ENCODE data around the gene PPIL3. TPM values are rescaled to one million over a fixed set of nuclear protein-coding genes. Genes with fewer than 3 reads are reported as not detected.

PPIL3 gene
- total RNA-seq, 1 donor from 2014 or later = 22.5 TPM

- DNase-seq (ENCODE audit: low read depth in 2 of 2) = no peak
Observed at GRCh38 chr2:200861617-200862155, 27.2 kb downstream of the PPIL3 start.

GRCh38 chr2:200860092-200860795, 28.6 kb downstream of the PPIL3 start:
- DNase-seq (ENCODE audit: low read depth in 2 of 2) = peak in 1 of 2 donors; percentile 57

- DNase-seq (ENCODE audit: low read depth in 2 of 2) = no peak
Observed at GRCh38 chr2:200856806-200857205, 32.1 kb downstream of the PPIL3 start.

GRCh38 chr2:200852605-200853004, 36.3 kb downstream of the PPIL3 start:
- DNase-seq (ENCODE audit: low read depth in 2 of 2) = no peak

- no peak for DNase-seq (ENCODE audit: low read depth in 2 of 2)
Observed at GRCh38 chr2:200851398-200852248, 37.3 kb downstream of the PPIL3 start.

- DNase-seq (ENCODE audit: low read depth in 2 of 2) = no peak
Observed at GRCh38 chr2:200850512-200851256, 38.2 kb downstream of the PPIL3 start.

- DNase-seq (ENCODE audit: low read depth in 2 of 2) = no peak
Observed at GRCh38 chr2:200847939-200848338, 40.9 kb downstream of the PPIL3 start.

GRCh38 chr2:200847269-200847668, 41.6 kb downstream of the PPIL3 start:
- DNase-seq (ENCODE audit: low read depth in 2 of 2) = no peak

GRCh38 chr2:200845669-200846325, 43.1 kb downstream of the PPIL3 start:
- DNase-seq (ENCODE audit: low read depth in 2 of 2) = no peak

GRCh38 chr2:200845194-200845593, 43.7 kb downstream of the PPIL3 start:
- no peak for DNase-seq (ENCODE audit: low read depth in 2 of 2)

GRCh38 chr2:200843993-200844948, 44.6 kb downstream of the PPIL3 start:
- DNase-seq (ENCODE audit: low read depth in 2 of 2) = no peak

- DNase-seq (ENCODE audit: low read depth in 2 of 2) = no peak
Observed at GRCh38 chr2:200839513-200839912, 49.4 kb downstream of the PPIL3 start.

GRCh38 chr2:200834701-200835100, 54.2 kb downstream of the PPIL3 start:
- no peak for DNase-seq (ENCODE audit: low read depth in 2 of 2)

- no peak for DNase-seq (ENCODE audit: low read depth in 2 of 2)
Observed at GRCh38 chr2:200829258-200829655, 59.6 kb downstream of the PPIL3 start.

- DNase-seq (ENCODE audit: low read depth in 2 of 2) = no peak
Observed at GRCh38 chr2:200828572-200829257, 60.2 kb downstream of the PPIL3 start.

- no peak for DNase-seq (ENCODE audit: low read depth in 2 of 2)
Observed at GRCh38 chr2:200828104-200828503, 60.8 kb downstream of the PPIL3 start.

- DNase-seq (ENCODE audit: low read depth in 2 of 2) = no peak
Observed at GRCh38 chr2:200821686-200822245, 67.1 kb downstream of the PPIL3 start.
